HepG2 (cell line): ENCODE data around the gene JMJD6. TPM values are rescaled to one million over a fixed set of nuclear protein-coding genes. Genes with fewer than 3 reads are reported as not detected.

Source experiments
- EED ChIP-seq: sonication (generic); formaldehyde crosslinking; IDR thresholded peaks from 2 replicates; pipeline ENCODE4 v1.5.0; 2020; ENCODE audit warnings: mild to moderate bottlenecking, missing genetic modification reagents
- ESRRA ChIP-seq: sonication (generic); formaldehyde crosslinking; IDR thresholded peaks from 2 replicates; pipeline ENCODE4 v1.5.1; 2020; ENCODE audit warnings: mild to moderate bottlenecking, low read depth, missing genetic modification reagents
- HDAC1 ChIP-seq: sonication (generic); formaldehyde crosslinking; IDR thresholded peaks from 2 replicates; pipeline ENCODE4 v1.5.1; 2020; ENCODE audit warnings: mild to moderate bottlenecking, missing genetic modification reagents
- HOXA5 ChIP-seq: sonication (generic); formaldehyde crosslinking; IDR thresholded peaks from 2 replicates; pipeline ENCODE4 v1.4.0; 2020; ENCODE audit warnings: missing genetic modification reagents
- KLF16 ChIP-seq, 2 experiments: sonication (generic) in 1 of 2; formaldehyde crosslinking in 1 of 2; IDR thresholded peaks; 2 replicates each; pipeline versions ENCODE4 v1.6.1 to v1.8.0; 2016 to 2023; ENCODE audit warnings: missing genetic modification reagents in 2 of 2, missing compliant biosample characterization in 1 of 2
- THAP11 ChIP-seq: IDR thresholded peaks from 2 replicates; pipeline ENCODE4 v1.6.1; 2016; ENCODE audit warnings: missing biosample characterization, missing genetic modification reagents
- ZC3H4 ChIP-seq: sonication (generic); formaldehyde crosslinking; IDR thresholded peaks from 2 replicates; pipeline ENCODE4 v1.4.0; 2020; ENCODE audit warnings: missing genetic modification reagents, borderline replicate concordance
- ZFP1 ChIP-seq: IDR thresholded peaks from 2 replicates; pipeline ENCODE4 v1.6.1; 2016
- ZNF205 ChIP-seq: IDR thresholded peaks from 2 replicates; pipeline ENCODE4 v1.6.1; 2018; ENCODE audit warnings: missing biosample characterization, missing genetic modification reagents
- ZNF225 ChIP-seq: sonication (generic); formaldehyde crosslinking; IDR thresholded peaks from 2 replicates; pipeline ENCODE4 v1.4.0; 2020; ENCODE audit warnings: mild to moderate bottlenecking, missing genetic modification reagents
- ZNF264 ChIP-seq: sonication (generic); formaldehyde crosslinking; IDR thresholded peaks from 2 replicates; pipeline ENCODE4 v1.4.0; 2020; ENCODE audit warnings: missing genetic modification reagents
- ZNF496 ChIP-seq: sonication (generic); formaldehyde crosslinking; IDR thresholded peaks from 2 replicates; pipeline ENCODE4 v1.8.1; 2023; ENCODE audit warnings: mild to moderate bottlenecking, moderate library complexity, missing genetic modification reagents; ENCODE audit not compliant: insufficient replicate concordance
- ZNF670 ChIP-seq: sonication (generic); formaldehyde crosslinking; IDR thresholded peaks from 2 replicates; pipeline ENCODE4 v1.8.0; 2022; ENCODE audit warnings: mild to moderate bottlenecking, missing genetic modification reagents, borderline replicate concordance
- ZNF768 ChIP-seq: sonication (generic); formaldehyde crosslinking; IDR thresholded peaks from 2 replicates; pipeline ENCODE4 v1.4.0; 2020; ENCODE audit warnings: missing genetic modification reagents
- ZNF780A ChIP-seq: sonication (generic); formaldehyde crosslinking; IDR thresholded peaks from 2 replicates; pipeline ENCODE4 v1.8.0; 2022; ENCODE audit warnings: mild to moderate bottlenecking, missing genetic modification reagents, moderate library complexity
- ZNF83 ChIP-seq: sonication (generic); formaldehyde crosslinking; IDR thresholded peaks from 2 replicates; pipeline ENCODE4 v1.4.0; 2020; ENCODE audit warnings: missing genetic modification reagents, mild to moderate bottlenecking, borderline replicate concordance
- polyA plus RNA-seq, 8 experiments: library from polyadenylated mRNA; depleted of rRNA in 3 of 8; stranded (reverse) in 7 of 8; unstranded in 1 of 8; fragments of >200 nt; fragmentation: Illumina TruSeq in 4 of 8; extraction: Trizol in 4 of 8; gene quantifications; 2 replicates each; pipeline versions ENCODE4 v1.2.1 to v1.2.3, GENCODE V29; 2011 to 2016; ENCODE audit warnings: low read depth in 4 of 8, missing spikeins in 1 of 8, mixed read lengths in 1 of 8; ENCODE audit not compliant: insufficient read depth in 1 of 8
- total RNA-seq, 5 experiments: library from RNA; depleted of rRNA; stranded (reverse); fragments of >200 nt; fragmentation: Illumina TruSeq; extraction: Trizol; gene quantifications; 2 replicates each; pipeline ENCODE4 v1.2.3, GENCODE V29; 2016; ENCODE audit warnings: low read depth in 1 of 5
- TF ChIP-seq, protein P1 (sequence below): IDR thresholded peaks from 2 replicates; pipeline ENCODE4 v1.6.1; 2016; ENCODE audit warnings: mild to moderate bottlenecking, missing biosample characterization, missing genetic modification reagents
- TF ChIP-seq, protein P2 (sequence below): sonication (generic); formaldehyde crosslinking; IDR thresholded peaks from 2 replicates; pipeline ENCODE4 v1.8.1; 2023; ENCODE audit warnings: missing genetic modification reagents, mild to moderate bottlenecking, borderline replicate concordance
- TF ChIP-seq, protein P3 (sequence below): sonication (generic); formaldehyde crosslinking; conservative IDR thresholded peaks from 2 replicates; pipeline ENCODE4 v1.8.0; 2022; ENCODE audit warnings: missing genetic modification reagents
- TF ChIP-seq, protein P4 (sequence below): sonication (generic); formaldehyde crosslinking; conservative IDR thresholded peaks from 2 replicates; pipeline ENCODE4 v1.4.0; 2020; ENCODE audit warnings: missing genetic modification reagents
- TF ChIP-seq, protein P5 (sequence below): sonication (generic); formaldehyde crosslinking; IDR thresholded peaks from 2 replicates; pipeline ENCODE4 v1.4.0; 2020; ENCODE audit warnings: mild to moderate bottlenecking, missing genetic modification reagents
- TF ChIP-seq, protein P6 (sequence below): sonication (generic); formaldehyde crosslinking; IDR thresholded peaks from 2 replicates; pipeline ENCODE4 v1.5.1; 2020; ENCODE audit warnings: mild to moderate bottlenecking, missing genetic modification reagents, borderline replicate concordance
- TF ChIP-seq, protein P7 (sequence below): sonication (generic); formaldehyde crosslinking; IDR thresholded peaks from 2 replicates; pipeline ENCODE4 v1.8.0; 2022; ENCODE audit warnings: missing genetic modification reagents, mild to moderate bottlenecking, moderate library complexity, borderline replicate concordance

JMJD6 gene
- total and polyA plus RNA-seq, 2 of the 13 experiments (the other 11 are each of a cell fraction or from before 2014, with no cell fraction given): 33.6 to 41.0 TPM

DNA sequence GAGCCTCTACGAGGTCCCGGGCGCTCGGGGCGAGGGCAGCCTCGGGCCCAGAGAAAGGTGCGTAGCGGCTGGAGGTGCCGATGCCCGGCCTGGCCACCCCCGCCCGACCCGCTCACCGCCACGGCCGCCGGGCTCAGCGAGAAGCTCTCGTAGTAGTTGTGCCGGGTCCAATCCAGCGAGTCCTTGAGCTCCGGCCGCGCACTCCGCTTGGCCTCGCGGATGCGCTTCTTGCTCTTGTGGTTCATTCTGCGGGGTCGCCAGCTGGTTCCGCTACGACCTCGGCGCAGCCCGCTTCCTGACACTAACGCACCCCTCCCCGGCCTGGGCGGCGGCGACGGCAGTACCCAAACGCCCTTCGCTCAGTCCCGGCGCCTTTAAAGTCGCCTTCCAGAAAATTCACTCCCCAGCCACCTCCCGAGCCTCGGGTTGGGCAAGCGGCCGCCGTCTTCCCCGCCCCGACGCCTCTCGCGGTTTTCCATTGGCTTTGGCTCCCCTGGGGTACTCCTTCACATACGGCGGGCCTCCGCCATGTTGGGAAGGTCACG lies at the start of gene JMJD6 (continued):
- TF ChIP-seq HDAC1: peak; percentile 51
- no peak for TF ChIP-seq ZFP1 (CRISPR knock-in tag)
- TF ChIP-seq ZNF264 (CRISPR knock-in tag): no peak
- TF ChIP-seq, protein P1, sequence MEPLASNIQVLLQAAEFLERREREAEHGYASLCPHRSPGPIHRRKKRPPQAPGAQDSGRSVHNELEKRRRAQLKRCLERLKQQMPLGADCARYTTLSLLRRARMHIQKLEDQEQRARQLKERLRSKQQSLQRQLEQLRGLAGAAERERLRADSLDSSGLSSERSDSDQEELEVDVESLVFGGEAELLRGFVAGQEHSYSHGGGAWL: peak; percentile 51; the same call in 1 of the 2 replicates
- no peak for TF ChIP-seq ZNF496 (CRISPR knock-in tag)
- TF ChIP-seq, protein P2, sequence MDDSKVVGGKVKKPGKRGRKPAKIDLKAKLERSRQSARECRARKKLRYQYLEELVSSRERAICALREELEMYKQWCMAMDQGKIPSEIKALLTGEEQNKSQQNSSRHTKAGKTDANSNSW (CRISPR knock-in tag): peak; percentile 29; the same call in 1 of the 2 replicates
- no peak; the same call in 1 of the 2 replicates for TF ChIP-seq ZNF670 (CRISPR knock-in tag)
- peak; percentile 94 for TF ChIP-seq EED (CRISPR knock-in tag)
- TF ChIP-seq, protein P3, sequence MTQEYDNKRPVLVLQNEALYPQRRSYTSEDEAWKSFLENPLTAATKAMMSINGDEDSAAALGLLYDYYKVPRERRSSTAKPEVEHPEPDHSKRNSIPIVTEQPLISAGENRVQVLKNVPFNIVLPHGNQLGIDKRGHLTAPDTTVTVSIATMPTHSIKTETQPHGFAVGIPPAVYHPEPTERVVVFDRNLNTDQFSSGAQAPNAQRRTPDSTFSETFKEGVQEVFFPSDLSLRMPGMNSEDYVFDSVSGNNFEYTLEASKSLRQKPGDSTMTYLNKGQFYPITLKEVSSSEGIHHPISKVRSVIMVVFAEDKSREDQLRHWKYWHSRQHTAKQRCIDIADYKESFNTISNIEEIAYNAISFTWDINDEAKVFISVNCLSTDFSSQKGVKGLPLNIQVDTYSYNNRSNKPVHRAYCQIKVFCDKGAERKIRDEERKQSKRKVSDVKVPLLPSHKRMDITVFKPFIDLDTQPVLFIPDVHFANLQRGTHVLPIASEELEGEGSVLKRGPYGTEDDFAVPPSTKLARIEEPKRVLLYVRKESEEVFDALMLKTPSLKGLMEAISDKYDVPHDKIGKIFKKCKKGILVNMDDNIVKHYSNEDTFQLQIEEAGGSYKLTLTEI: no peak
- TF ChIP-seq ZNF225 (CRISPR knock-in tag): 0 out of 2 replicates have a peak, but pooled peaks have one; percentile 79
- peak; percentile 45; the same call in 1 of the 2 replicates for TF ChIP-seq ZNF83 (CRISPR knock-in tag)
- TF ChIP-seq, protein P4, sequence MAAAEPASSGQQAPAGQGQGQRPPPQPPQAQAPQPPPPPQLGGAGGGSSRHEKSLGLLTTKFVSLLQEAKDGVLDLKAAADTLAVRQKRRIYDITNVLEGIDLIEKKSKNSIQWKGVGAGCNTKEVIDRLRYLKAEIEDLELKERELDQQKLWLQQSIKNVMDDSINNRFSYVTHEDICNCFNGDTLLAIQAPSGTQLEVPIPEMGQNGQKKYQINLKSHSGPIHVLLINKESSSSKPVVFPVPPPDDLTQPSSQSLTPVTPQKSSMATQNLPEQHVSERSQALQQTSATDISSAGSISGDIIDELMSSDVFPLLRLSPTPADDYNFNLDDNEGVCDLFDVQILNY: no peak
- peak in 1 of 2 experiments; percentile 88; a peak in 2 of 4 replicates for TF ChIP-seq KLF16 (CRISPR knock-in tag; IDR thresholded peaks at IDR 0.05)
- no peak; the same call in 1 of the 2 replicates for TF ChIP-seq ESRRA (CRISPR knock-in tag)
- peak; percentile 85 for TF ChIP-seq THAP11
- TF ChIP-seq HOXA5 (CRISPR knock-in tag): 0 out of 2 replicates have a peak, but pooled peaks have one; percentile 50
- TF ChIP-seq ZC3H4 (CRISPR knock-in tag): no peak
- no peak for TF ChIP-seq ZNF780A
- no peak for TF ChIP-seq ZNF205
- TF ChIP-seq, protein P5, sequence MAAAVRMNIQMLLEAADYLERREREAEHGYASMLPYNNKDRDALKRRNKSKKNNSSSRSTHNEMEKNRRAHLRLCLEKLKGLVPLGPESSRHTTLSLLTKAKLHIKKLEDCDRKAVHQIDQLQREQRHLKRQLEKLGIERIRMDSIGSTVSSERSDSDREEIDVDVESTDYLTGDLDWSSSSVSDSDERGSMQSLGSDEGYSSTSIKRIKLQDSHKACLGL (CRISPR knock-in tag): peak; percentile 43; the same call in 1 of the 2 replicates
- TF ChIP-seq, protein P6, sequence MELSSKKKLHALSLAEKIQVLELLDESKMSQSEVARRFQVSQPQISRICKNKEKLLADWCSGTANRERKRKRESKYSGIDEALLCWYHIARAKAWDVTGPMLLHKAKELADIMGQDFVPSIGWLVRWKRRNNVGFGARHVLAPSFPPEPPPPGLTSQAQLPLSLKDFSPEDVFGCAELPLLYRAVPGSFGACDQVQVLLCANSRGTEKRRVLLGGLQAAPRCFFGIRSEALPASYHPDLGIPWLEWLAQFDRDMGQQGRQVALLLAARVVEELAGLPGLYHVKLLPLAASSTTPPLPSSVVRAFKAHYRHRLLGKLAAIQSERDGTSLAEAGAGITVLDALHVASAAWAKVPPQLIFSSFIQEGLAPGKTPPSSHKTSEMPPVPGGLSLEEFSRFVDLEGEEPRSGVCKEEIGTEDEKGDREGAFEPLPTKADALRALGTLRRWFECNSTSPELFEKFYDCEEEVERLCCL (CRISPR knock-in tag): no peak; the same call in 1 of the 2 replicates
- TF ChIP-seq, protein P7, sequence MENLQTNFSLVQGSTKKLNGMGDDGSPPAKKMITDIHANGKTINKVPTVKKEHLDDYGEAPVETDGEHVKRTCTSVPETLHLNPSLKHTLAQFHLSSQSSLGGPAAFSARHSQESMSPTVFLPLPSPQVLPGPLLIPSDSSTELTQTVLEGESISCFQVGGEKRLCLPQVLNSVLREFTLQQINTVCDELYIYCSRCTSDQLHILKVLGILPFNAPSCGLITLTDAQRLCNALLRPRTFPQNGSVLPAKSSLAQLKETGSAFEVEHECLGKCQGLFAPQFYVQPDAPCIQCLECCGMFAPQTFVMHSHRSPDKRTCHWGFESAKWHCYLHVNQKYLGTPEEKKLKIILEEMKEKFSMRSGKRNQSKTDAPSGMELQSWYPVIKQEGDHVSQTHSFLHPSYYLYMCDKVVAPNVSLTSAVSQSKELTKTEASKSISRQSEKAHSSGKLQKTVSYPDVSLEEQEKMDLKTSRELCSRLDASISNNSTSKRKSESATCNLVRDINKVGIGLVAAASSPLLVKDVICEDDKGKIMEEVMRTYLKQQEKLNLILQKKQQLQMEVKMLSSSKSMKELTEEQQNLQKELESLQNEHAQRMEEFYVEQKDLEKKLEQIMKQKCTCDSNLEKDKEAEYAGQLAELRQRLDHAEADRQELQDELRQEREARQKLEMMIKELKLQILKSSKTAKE (CRISPR knock-in tag): no peak
- peak; percentile 73; the same call in 1 of the 2 replicates for TF ChIP-seq ZNF768 (CRISPR knock-in tag)
